Ascending aorta (tissue), 2 donors: ENCODE measurements around the gene ATP5F1D. TPM values are rescaled to one million over a fixed set of nuclear protein-coding genes. Genes with fewer than 3 reads are reported as not detected.
A peak's percentile ranks its signal among the peaks of the same experiment; 100 is the strongest.

Source experiments
- DNase-seq, 2 donors: peaks; one replicate each; pipeline ENCODE4 v3.0.0-alpha.2; 2019; ENCODE audit warnings: low spot score in 2 of 2
- H3K27ac ChIP-seq, 2 donors: fragments of 200-600 bp; sonication (generic); one replicate each; pipeline ENCODE4 v1.5.1; 2016 to 2017; ENCODE audit warnings: mild to moderate bottlenecking in 1 of 2
- H3K27me3 ChIP-seq: fragments of 200-600 bp; sonication (generic); one replicate; pipeline ENCODE4 v1.5.1; 2017
- H3K36me3 ChIP-seq, 2 donors: fragments of 200-600 bp; sonication (generic); one replicate each; pipeline ENCODE4 v1.5.1; 2016
- H3K4me1 ChIP-seq, 2 donors: fragments of 200-600 bp; sonication (generic); one replicate each; pipeline ENCODE4 v1.5.1; 2016 to 2017; ENCODE audit warnings: mild to moderate bottlenecking in 1 of 2
- H3K4me3 ChIP-seq, 2 donors: fragments of 200-600 bp; sonication (generic); one replicate each; pipeline ENCODE4 v1.5.1; 2016 to 2017; ENCODE audit warnings: mild to moderate bottlenecking in 1 of 2
- H3K9me3 ChIP-seq, 2 donors: fragments of 200-600 bp; sonication (generic); one replicate each; pipeline ENCODE4 v1.5.1; 2016
- intact Hi-C: fragments of 100-400 bp; cut with DNase I; formaldehyde crosslinking; loops from one replicate; pipeline ENCODE4 v1.15.1; 2023
- total RNA-seq: library from RNA; depleted of rRNA; stranded (reverse); fragments of >200 nt; gene quantifications from one replicate; pipeline ENCODE4 v1.1.0, GENCODE V29; 2016
- TF ChIP-seq, protein P1 (sequence below), 3 experiments: fragments of 200-600 bp in 2 of 3; fragments of 450-650 bp in 1 of 3; sonication (generic) in 2 of 3; IDR thresholded peaks; one replicate each; pipeline ENCODE4 v1.5.1; 2016 to 2019; ENCODE audit warnings: antibody characterized with exemption in 3 of 3, mild to moderate bottlenecking in 1 of 3, moderate library complexity in 1 of 3

The ATP5F1D gene
- total RNA-seq, 1 donor from 2014 or later = 232 TPM

DNA sequence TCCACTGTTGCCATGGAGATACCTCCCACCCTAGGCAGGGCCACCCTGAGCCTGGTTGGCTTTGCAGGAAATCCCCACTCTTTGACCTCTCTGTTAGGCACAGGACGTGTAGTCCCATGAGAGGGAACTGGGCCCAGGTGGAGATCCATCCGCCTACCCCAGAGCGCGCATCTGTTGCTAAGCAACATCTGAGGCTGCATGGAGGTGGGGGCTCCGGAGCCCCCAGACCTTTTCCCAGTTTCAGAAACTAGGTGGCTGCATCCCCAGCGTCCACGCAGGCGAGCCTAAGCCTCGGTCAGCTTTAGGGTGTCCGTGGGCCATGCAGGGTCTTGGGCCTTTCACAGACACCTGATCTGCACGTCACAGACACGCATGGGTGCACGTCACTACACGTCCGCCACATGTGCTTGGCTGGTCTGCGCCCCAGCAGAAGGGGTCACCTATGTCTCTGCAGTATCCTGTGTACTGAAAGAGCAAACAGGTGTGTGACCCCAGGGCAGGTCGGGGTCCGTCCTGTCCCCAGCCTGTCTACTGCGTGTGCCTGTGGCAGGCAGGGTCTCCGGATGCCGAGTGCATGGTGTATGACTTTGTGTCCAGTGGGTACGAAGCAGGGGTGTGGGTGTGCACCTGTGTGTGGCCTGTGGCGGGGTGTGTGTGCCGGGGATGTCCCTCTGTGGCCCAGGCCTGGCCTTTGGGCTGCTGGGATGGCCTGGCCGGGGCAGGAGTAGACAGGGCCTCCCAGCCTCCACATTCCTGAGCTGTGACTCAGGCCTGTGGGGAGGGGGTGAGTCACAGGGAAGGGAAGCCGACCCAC, 23.5 kb downstream of the ATP5F1D start:
- Histone ChIP-seq H3K4me3 (peak overlapping the region in 1 of 2 donors; percentile 71), H3K27ac (peak overlapping the region; percentile 96 to 99), H3K9me3 (no peaks in the 10 kb centered on the region), H3K27me3 (no peaks in the 10 kb centered on the region), H3K4me1 (peaks cover 27 to 59% of the 10 kb centered on the region in 2 donors), H3K36me3 (no peaks in the 10 kb centered on the region)
- TF ChIP-seq, protein P1, sequence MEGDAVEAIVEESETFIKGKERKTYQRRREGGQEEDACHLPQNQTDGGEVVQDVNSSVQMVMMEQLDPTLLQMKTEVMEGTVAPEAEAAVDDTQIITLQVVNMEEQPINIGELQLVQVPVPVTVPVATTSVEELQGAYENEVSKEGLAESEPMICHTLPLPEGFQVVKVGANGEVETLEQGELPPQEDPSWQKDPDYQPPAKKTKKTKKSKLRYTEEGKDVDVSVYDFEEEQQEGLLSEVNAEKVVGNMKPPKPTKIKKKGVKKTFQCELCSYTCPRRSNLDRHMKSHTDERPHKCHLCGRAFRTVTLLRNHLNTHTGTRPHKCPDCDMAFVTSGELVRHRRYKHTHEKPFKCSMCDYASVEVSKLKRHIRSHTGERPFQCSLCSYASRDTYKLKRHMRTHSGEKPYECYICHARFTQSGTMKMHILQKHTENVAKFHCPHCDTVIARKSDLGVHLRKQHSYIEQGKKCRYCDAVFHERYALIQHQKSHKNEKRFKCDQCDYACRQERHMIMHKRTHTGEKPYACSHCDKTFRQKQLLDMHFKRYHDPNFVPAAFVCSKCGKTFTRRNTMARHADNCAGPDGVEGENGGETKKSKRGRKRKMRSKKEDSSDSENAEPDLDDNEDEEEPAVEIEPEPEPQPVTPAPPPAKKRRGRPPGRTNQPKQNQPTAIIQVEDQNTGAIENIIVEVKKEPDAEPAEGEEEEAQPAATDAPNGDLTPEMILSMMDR (IDR thresholded peaks at IDR 0.05) = no peak
- intact Hi-C loops = no loop called here
- DNase-seq = peak in 1 of 2 donors; percentile 92

DNA sequence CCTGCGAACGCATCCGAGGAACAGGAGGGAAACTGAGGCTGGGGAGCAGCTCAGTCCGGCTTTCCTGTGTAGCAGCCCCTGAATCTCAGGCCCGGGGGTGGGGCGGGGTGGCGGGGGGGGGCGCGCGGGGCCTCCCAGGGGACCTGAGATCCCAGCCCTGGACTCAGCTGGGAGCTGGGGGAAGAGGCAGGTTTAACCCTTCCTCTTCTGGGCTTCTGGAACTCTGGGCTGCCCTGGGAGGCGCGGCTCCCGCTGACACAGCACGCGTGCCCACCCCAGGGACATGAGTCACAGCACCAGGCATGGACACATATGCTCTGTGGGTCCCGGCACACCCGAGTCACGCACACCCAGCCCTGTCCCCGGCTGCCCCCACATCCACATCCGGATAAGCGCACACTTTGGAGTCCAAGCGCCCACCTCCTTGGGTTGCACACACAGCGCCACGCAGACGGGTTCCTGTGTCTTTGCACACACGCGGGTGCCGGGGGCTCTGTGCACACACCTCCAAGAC, 24.1 kb downstream of the ATP5F1D start:
- TF ChIP-seq, protein P1 (IDR thresholded peaks at IDR 0.05) = no peak
- Histone ChIP-seq H3K27me3 (no peaks in the 10 kb centered on the region), H3K4me3 (peak overlapping the region; percentile 46 to 71), H3K36me3 (peaks cover 0 to under 1% of the 10 kb centered on the region in 2 donors), H3K9me3 (no peaks in the 10 kb centered on the region), H3K4me1 (peaks cover 24 to 59% of the 10 kb centered on the region in 2 donors), H3K27ac (peak overlapping the region; percentile 96 to 99)
- intact Hi-C loops = loop anchor here (1.0 to 2.0 kb wide), 2 partner anchors 17 to 45 kb away; partner anchors contain the start of gene MIDN
- DNase-seq = peak; percentile 76 to 95

DNA sequence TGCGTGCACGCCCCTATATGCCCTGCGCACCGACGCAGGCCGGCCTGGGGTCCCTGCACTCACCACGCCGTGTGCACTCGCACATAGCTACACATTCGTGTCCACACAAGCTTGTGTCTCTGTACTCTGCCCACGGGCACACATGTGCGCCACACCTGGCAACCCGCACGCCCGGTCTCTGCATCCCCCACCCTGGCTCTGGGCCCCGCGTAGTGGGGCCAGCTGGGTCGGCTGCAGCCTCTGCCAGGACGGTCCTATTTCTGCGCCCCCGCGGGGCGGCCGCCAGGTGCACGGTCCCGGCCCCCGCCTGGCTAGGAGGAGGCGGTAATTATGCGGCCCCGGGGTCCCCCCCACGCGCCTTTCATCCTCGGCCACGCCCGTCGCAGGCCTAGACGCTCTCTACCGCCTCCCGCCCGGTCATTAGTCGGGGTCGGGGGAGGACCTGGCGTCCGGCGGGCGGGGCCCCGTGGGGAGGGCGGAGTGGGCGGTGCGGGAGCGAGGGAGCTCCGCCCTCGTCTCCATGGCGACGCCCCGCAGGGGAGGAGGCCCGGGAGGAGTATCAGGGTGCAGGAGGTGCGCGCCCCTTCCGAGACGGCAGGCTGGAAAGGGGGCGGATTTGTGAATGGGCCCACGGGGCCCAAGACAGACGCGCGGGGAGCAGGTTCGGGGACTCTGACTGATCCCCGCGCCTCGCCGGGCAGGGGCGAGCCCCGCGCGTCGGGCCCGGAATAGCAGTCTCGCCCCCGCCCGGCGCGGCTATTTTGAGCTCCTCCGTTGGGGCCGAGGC, 24.8 kb downstream of the ATP5F1D start:
- intact Hi-C loops = loop anchor here (1.0 to 2.0 kb wide), 2 partner anchors 18 to 46 kb away; partner anchors contain the start of gene MIDN
- Histone ChIP-seq H3K27ac (peak overlapping the region; percentile 96 to 99), H3K36me3 (peaks cover 6 to 7% of the 10 kb centered on the region in 2 donors), H3K4me3 (peak overlapping the region; percentile 46 to 71), H3K27me3 (no peaks in the 10 kb centered on the region), H3K9me3 (no peaks in the 10 kb centered on the region), H3K4me1 (peaks cover 30 to 63% of the 10 kb centered on the region in 2 donors)
- peak in 1 of 2 donors; percentile 91 for DNase-seq
- TF ChIP-seq, protein P1 (IDR thresholded peaks at IDR 0.05) = no peak

DNA sequence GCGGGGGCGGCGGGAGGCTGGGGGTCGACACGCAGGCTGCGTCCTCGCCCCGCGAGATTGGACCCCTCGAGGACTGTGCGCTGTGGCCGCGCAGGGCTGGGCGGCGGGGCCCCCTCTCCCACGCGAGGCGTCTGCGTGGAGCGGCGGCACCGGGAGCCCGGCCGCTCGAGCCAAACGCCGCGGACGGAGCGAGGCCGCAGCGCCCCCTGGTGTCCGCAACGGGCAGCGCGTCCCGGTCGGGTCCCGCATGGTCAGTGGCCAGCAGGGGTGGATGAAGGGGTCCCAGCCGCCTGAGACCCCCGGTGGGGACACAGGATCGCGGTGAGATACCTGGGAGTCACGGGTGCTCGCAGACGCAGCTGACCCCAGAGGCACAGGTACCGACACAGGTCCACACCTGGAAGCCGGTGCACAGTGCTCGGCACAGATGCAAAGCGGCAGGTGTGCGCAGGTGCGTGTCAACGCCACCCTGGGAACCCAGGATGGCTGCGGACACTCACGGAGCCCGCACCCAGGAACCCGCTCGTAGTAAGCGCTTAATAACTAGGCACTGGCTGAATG, 25.4 kb downstream of the ATP5F1D start:
- Histone ChIP-seq H3K4me1 (peaks cover 37 to 63% of the 10 kb centered on the region in 2 donors), H3K4me3 (peak overlapping the region; percentile 46 to 71), H3K27ac (peak overlapping the region; percentile 96 to 99), H3K36me3 (peaks cover 13% of the 10 kb centered on the region in 2 donors), H3K27me3 (no peaks in the 10 kb centered on the region), H3K9me3 (no peaks in the 10 kb centered on the region)
- TF ChIP-seq, protein P1 (IDR thresholded peaks at IDR 0.05) = peak; percentile 84 to 100 (median 86)
- DNase-seq = peak in 1 of 2 donors; percentile 83
- intact Hi-C loops = loop anchor here (1.0 to 2.0 kb wide), 3 partner anchors 19 to 46 kb away; partner anchors contain the start of gene MIDN
